Gastrocnemius medialis (tissue), 4 donors: ENCODE data around the gene ALDH3B1. TPM values are rescaled to one million over a fixed set of nuclear protein-coding genes. Genes with fewer than 3 reads are reported as not detected.
A peak's percentile ranks its signal among the peaks of the same experiment; 100 is the strongest.
"Not testable (repeated sequence)": the region's sequence is repeated elsewhere in the genome, so short reads cannot be mapped to it uniquely, and the experiment has no call there.

Source experiments
- ATAC-seq, 2 donors: fragments of 150-250 bp; one replicate each; pipeline ENCODE4 v1.9.1; 2016
- DNase-seq, 2 donors: peaks; one replicate each; pipeline ENCODE4 v3.0.0-alpha.2; 2019
- H3K27ac ChIP-seq, 4 donors: fragments of 200-600 bp; sonication (generic); 1 replicate in 1 of 4; 2 replicates in 3 of 4; pipeline ENCODE4 v1.5.1; 2016 to 2018; ENCODE audit warnings: mild to moderate bottlenecking in 2 of 4, moderate library complexity in 1 of 4
- H3K27me3 ChIP-seq, 3 donors: fragments of 200-600 bp; sonication (generic) in 2 of 3; 1 replicate in 1 of 3; 2 replicates in 2 of 3; pipeline versions ENCODE4 v1.5.1 to v1.6.0; 2016 to 2019; ENCODE audit warnings: mild to moderate bottlenecking in 1 of 3, moderate library complexity in 1 of 3
- H3K36me3 ChIP-seq, 2 donors: fragments of 200-600 bp; sonication (generic) in 1 of 2; one replicate each; pipeline ENCODE4 v1.5.1; 2017 to 2018
- H3K4me1 ChIP-seq, 2 donors: fragments of 200-600 bp; sonication (generic) in 1 of 2; one replicate each; pipeline ENCODE4 v1.5.1; 2016 to 2017; ENCODE audit warnings: mild to moderate bottlenecking in 2 of 2
- H3K4me3 ChIP-seq, 4 donors: fragments of 200-600 bp; sonication (generic) in 3 of 4; 1 replicate in 1 of 4; 2 replicates in 3 of 4; pipeline ENCODE4 v1.5.1; 2016 to 2019; ENCODE audit warnings: mild to moderate bottlenecking in 2 of 4
- H3K9me3 ChIP-seq, 3 donors: fragments of 200-600 bp; sonication (generic) in 2 of 3; 1 replicate in 1 of 3; 2 replicates in 2 of 3; pipeline ENCODE4 v1.5.1; 2016 to 2019
- CTCF ChIP-seq, 5 experiments: fragments of 450-650 bp in 3 of 5; fragments of 200-600 bp in 2 of 5; sonication (generic) in 2 of 5; IDR thresholded peaks in 4 of 5; conservative IDR thresholded peaks in 1 of 5; 1 replicate in 4 of 5; 2 replicates in 1 of 5; pipeline ENCODE4 v1.5.1; 2016 to 2019; ENCODE audit warnings: antibody characterized with exemption in 5 of 5, mild to moderate bottlenecking in 3 of 5, moderate library complexity in 3 of 5
- POLR2A ChIP-seq, 2 donors: fragments of 450-650 bp; IDR thresholded peaks; one replicate each; pipeline ENCODE4 v1.6.1; 2017; ENCODE audit warnings: antibody characterized with exemption in 2 of 2, mild to moderate bottlenecking in 2 of 2, moderate library complexity in 2 of 2
- in situ Hi-C, 4 donors: fragments of 200-750 bp; cut with MboI; loops; one replicate each; pipeline versions ENCODE4 v1.15.0 to v1.8.0; 2017; ENCODE audit warnings: low sequenced_read_pairs in 4 of 4
- intact Hi-C: fragments of 100-400 bp; cut with DNase I; formaldehyde crosslinking; loops from one replicate; pipeline ENCODE4 v1.15.1; 2023; ENCODE audit warnings: low total_unique reads
- total RNA-seq, 4 donors: library from RNA; depleted of rRNA; stranded (reverse); fragments of >200 nt; gene quantifications; one replicate each; pipeline versions ENCODE4 v1.1.0 to v1.2.3, GENCODE V29; 2016

Gene ALDH3B1
- total RNA-seq, 4 donors from 2014 or later: 2.2 to 5.1 (median 3.6) TPM

- in situ Hi-C loops (no loop called here), intact Hi-C loops (no loop called here)
- no peak overlapping the region for H3K4me3 ChIP-seq
- no peaks in the 10 kb centered on the region for H3K36me3 ChIP-seq
- TF ChIP-seq CTCF (IDR thresholded peaks at IDR 0.05 in 4 of 5, conservative IDR thresholded peaks at IDR 0.05 in 1 of 5) (no peak), POLR2A (IDR thresholded peaks at IDR 0.05) (no peak)
- H3K9me3 ChIP-seq: no peaks in the 10 kb centered on the region
- DNase-seq (no peak), ATAC-seq (no peak)
- no peaks in the 10 kb centered on the region for H3K4me1 ChIP-seq
- H3K27me3 ChIP-seq: peaks cover 0 to 2% (median 0%) of the 10 kb centered on the region in 3 donors
- no peak overlapping the region for H3K27ac ChIP-seq
Measured at GRCh38 chr11:67983951-67984350, 26.2 kb upstream of the ALDH3B1 start.

DNA sequence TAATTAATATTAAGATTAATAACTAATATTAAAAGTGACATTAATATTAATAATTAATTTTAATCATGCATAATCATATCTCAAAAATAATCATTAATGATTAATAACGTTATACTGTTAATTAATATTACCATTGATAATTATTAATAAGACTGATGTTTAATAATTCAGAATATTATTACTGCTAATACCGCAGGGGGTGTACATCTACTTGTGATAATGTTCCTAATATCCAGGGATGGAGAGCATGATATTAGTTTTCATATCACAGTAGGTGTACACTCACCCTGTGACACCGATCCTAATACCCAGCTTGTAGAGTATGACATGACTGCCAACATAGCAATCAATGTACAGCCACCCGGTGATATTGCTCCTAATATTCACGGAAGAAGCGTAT is 24.8 kb upstream of the ALDH3B1 start:
- in situ Hi-C loops: not testable (repeated sequence)

GRCh38 chr11:67990546-67991346 is 19.4 kb upstream of the ALDH3B1 start:
- DNase-seq, H3K27ac ChIP-seq, in situ Hi-C loops, ATAC-seq, H3K4me3 ChIP-seq, H3K4me1 ChIP-seq, H3K36me3 ChIP-seq, H3K9me3 ChIP-seq, intact Hi-C loops: not testable (repeated sequence)
- peaks cover 0 to 13% (median 0%) of the 10 kb centered on the region in 3 donors for H3K27me3 ChIP-seq

More for the DNA sequence above, 24.8 kb upstream of the ALDH3B1 start:
- H3K4me1 ChIP-seq, intact Hi-C loops, H3K36me3 ChIP-seq, DNase-seq, H3K4me3 ChIP-seq, H3K27me3 ChIP-seq, H3K27ac ChIP-seq, ATAC-seq, H3K9me3 ChIP-seq: not testable (repeated sequence)

- ATAC-seq, H3K27ac ChIP-seq, H3K36me3 ChIP-seq, H3K9me3 ChIP-seq, in situ Hi-C loops, DNase-seq, intact Hi-C loops, H3K4me1 ChIP-seq, H3K4me3 ChIP-seq: not testable (repeated sequence)
- peaks cover 0 to 13% (median 0%) of the 10 kb centered on the region in 3 donors for H3K27me3 ChIP-seq
Measured at GRCh38 chr11:67991347-67992121, 18.6 kb upstream of the ALDH3B1 start.

- H3K36me3 ChIP-seq, ATAC-seq, in situ Hi-C loops, H3K9me3 ChIP-seq, DNase-seq, intact Hi-C loops, H3K27ac ChIP-seq, H3K4me3 ChIP-seq, H3K4me1 ChIP-seq: not testable (repeated sequence)
- TF ChIP-seq CTCF (IDR thresholded peaks at IDR 0.05 in 4 of 5, conservative IDR thresholded peaks at IDR 0.05 in 1 of 5): peak in 4 of 5 experiments; percentile 5 to 41 (median 36)
- H3K27me3 ChIP-seq: peaks cover 0 to 13% (median 0%) of the 10 kb centered on the region in 3 donors
Measured at GRCh38 chr11:67993821-67994220, 16.3 kb upstream of the ALDH3B1 start.

GRCh38 chr11:67994387-67994786 is 15.7 kb upstream of the ALDH3B1 start:
- H3K27me3 ChIP-seq: peaks cover 0 to 13% (median 0%) of the 10 kb centered on the region in 3 donors
- H3K4me1 ChIP-seq, intact Hi-C loops, H3K27ac ChIP-seq, ATAC-seq, in situ Hi-C loops, H3K4me3 ChIP-seq, DNase-seq, H3K36me3 ChIP-seq, H3K9me3 ChIP-seq: not testable (repeated sequence)

DNA sequence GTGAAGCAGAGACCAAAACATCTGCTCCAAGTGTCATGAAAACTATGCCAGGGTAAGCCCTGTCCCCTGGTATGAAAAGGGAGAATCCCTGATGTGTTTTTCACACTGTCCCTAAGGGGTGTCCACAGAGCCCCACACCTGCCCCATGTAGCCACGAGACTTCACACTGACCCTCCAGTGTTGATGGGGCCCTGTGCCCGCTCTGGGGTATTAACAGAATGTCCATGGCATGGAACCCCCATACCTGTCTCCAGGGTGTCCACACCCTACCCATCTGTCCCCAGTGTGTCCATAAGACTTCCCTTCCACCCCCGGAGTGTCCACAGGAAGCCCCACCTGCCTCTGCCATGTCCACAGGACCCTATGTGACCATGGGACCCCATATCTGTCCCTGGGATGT is 15.0 kb upstream of the ALDH3B1 start:
- H3K9me3 ChIP-seq, intact Hi-C loops, H3K4me3 ChIP-seq, H3K27ac ChIP-seq, H3K36me3 ChIP-seq, DNase-seq, H3K4me1 ChIP-seq, in situ Hi-C loops, ATAC-seq: not testable (repeated sequence)
- peaks cover 0 to 13% (median 0%) of the 10 kb centered on the region in 3 donors for H3K27me3 ChIP-seq

DNA sequence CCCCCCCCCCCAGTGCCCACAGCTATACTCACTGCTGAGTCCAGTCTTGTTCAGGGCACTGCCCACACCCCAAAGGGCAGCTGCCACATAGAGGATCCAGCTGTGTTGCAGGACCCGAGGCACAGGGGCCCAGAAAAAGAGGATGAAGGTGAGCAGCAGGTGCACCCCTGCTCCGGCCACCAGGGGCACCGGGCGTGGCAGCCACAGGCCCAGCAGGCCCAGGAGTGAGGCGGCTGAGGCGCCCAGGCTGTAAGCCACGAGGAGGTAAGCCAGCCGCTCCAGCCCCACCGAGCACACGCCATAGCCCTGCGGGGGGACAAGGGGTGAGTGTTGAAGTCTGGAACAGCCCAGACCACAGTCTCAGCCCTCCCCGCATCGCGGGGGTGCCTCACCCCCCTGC is 14.5 kb upstream of the ALDH3B1 start:
- in situ Hi-C loops: not testable (repeated sequence)

More for the DNA sequence above, 14.5 kb upstream of the ALDH3B1 start:
- H3K4me1 ChIP-seq, DNase-seq, intact Hi-C loops, ATAC-seq, H3K9me3 ChIP-seq, H3K36me3 ChIP-seq, H3K4me3 ChIP-seq, H3K27ac ChIP-seq: not testable (repeated sequence)
- peaks cover 0 to 13% (median 0%) of the 10 kb centered on the region in 3 donors for H3K27me3 ChIP-seq
